ENCODE measurements around the gene NSA2. TPM values are rescaled to one million over a fixed set of nuclear protein-coding genes. Genes with fewer than 3 reads are reported as not detected.

Gene NSA2
- polyA plus RNA-seq, 6 donors from 2014 or later = 39.9 to 93.1 (median 64.7) TPM

Other genes starting within 250 kb of the NSA2 start
- gene ENC1, start 126.5 kb upstream of the NSA2 start, polyA plus RNA-seq (ENCODE audit: low read depth in 6 of 6) = 10 to 100 TPM in 1 of 6 donors, 1 to 10 TPM in 5; 3.3 to 10.3 (median 4.9) TPM
- gene HEXB, start 82.0 kb upstream of the NSA2 start, polyA plus RNA-seq (ENCODE audit: low read depth in 6 of 6) = 10 to 100 TPM; 62.4 to 87.8 (median 69.8) TPM
- gene GFM2, start 132 bp upstream of the NSA2 start, polyA plus RNA-seq (ENCODE audit: low read depth in 6 of 6) = 10 to 100 TPM in 4 of 6 donors, 1 to 10 TPM in 2; 7.1 to 13.0 (median 10.5) TPM
- gene FAM169A, start 99.1 kb downstream of the NSA2 start, polyA plus RNA-seq (ENCODE audit: low read depth in 6 of 6) = 1 to 10 TPM; 3.0 to 9.2 (median 7.5) TPM